GM19239 (cell line): Measurements from ENCODE around the gene PPP1R8.
"Not testable (repeated sequence)": the region's sequence is repeated elsewhere in the genome, so short reads cannot be mapped to it uniquely, and the experiment has no call there.

Experiments used
- DNase-seq: peaks from one replicate; pipeline ENCODE4 v3.0.0; 2011; ENCODE audit warnings: low spot score; ENCODE audit not compliant: insufficient read length
- FAIRE-seq: peaks from 2 replicates; lab custom pipeline; 2011; peaks lifted over from hg19 to GRCh38; lab: Jason Lieb, UNC

Gene PPP1R8

GRCh38 chr1:27830621-27831440 lies at the start of gene PPP1R8:
TSS of gene PPP1R8 (plus strand) at chr1:27830782. CDS start at chr1:27830836, 54 bp downstream.
- FAIRE-seq, result peak; percentile 89
- DNase-seq, result peak; percentile 80

- no peak for FAIRE-seq
- no peak for DNase-seq
Measured at GRCh38 chr1:27782950-27783349, 47.6 kb upstream of the PPP1R8 start.

DNA sequence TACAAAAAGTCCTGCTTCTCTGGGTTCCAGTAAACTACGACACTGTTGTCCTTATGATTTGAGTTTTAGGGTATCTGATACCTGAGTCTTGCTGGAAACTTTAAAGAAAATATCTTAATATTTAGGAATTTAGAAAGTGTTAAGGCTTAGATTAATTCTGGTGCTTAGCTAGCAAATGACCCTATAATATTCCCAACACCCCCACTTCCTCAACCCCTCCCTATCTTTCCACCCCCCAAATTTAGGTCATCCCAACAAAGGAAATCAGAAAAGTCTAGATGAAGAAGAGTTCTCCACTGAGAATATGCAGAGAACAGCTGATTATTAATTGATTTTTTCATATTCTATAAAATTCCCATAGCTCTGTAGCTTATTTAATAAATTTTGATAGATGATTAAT lies 45.9 kb upstream of the PPP1R8 start:
- DNase-seq (no peak), FAIRE-seq (no peak)

- DNase-seq (no peak), FAIRE-seq (no peak)
Measured at GRCh38 chr1:27785781-27786455, 44.7 kb upstream of the PPP1R8 start.

DNA sequence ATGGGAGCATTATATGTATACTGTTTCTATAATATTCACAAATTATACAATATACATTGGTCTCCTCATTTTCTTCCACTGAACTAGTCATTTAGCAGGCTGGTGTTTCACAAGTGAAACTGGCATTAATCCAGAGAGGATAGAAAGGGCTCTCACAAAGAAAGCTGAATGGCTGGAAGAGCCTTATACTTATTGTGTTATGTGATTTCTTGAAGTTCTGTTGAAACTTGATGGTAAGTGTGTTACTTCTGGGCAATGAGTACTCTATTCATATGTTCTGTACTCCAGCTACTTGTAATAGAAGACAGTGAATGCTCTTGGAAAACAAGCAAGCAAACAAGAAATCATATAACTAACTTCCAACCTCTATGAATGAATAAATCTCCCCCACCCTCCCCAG lies 42.7 kb upstream of the PPP1R8 start:
- FAIRE-seq, result no peak

GRCh38 chr1:27789540-27790041 lies 41.0 kb upstream of the PPP1R8 start:
- DNase-seq, result no peak
- no peak for FAIRE-seq

More for the DNA sequence above, 42.7 kb upstream of the PPP1R8 start:
- no peak for DNase-seq

- not testable (repeated sequence) for DNase-seq, FAIRE-seq
Measured at GRCh38 chr1:27790270-27790669, 40.3 kb upstream of the PPP1R8 start.

- FAIRE-seq, result no peak
Measured at GRCh38 chr1:27795601-27796000, 35.0 kb upstream of the PPP1R8 start.

DNA sequence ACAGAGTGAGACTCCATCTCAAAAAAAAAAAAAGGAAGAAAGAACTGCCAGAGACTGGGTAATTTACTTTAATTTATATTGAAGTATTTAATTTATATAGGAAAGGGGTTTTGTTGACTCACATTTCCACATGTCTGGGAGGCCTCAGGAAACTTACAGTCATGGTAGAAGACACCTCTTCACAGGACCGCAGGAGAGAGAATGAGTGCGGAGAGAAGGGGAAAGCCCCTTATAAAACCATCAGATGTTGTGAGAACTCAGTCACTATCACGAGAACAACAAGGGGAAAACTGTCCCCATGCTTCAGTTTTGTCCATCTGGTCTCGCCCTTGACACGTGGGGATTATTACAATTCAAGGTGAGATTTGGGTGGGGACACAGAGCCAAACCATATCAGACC lies 25.8 kb upstream of the PPP1R8 start:
- DNase-seq (no peak), FAIRE-seq (no peak)

More at GRCh38 chr1:27795601-27796000, 35.0 kb upstream of the PPP1R8 start:
- no peak for DNase-seq

GRCh38 chr1:27806758-27807157 lies 23.8 kb upstream of the PPP1R8 start:
- no peak for DNase-seq
- FAIRE-seq, result no peak

GRCh38 chr1:27807385-27807784 lies 23.2 kb upstream of the PPP1R8 start:
- no peak for DNase-seq
- FAIRE-seq, result peak; percentile 14

DNA sequence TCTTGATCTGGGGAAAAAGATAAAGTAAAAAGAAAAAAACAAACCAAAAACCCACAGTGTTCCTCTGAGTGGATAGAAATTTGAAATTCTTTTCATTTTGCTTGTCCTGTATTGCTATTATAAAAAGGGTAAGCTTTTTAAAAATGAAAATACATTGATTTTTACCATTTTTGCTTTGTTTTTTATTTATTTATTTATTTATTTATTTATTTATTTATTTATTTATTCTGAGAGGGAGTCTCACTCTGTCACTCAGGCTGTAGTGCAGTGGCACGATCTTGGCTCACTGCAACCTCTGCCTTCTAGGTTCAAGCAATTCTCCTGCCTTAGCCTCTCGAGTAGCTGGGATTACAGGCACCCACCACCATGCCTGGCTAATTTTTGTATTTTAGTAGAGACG lies 22.5 kb upstream of the PPP1R8 start:
- not testable (repeated sequence) for DNase-seq, FAIRE-seq

GRCh38 chr1:27809883-27810282 lies 20.7 kb upstream of the PPP1R8 start:
- FAIRE-seq (no peak), DNase-seq (no peak)

GRCh38 chr1:27811741-27812500 lies 18.7 kb upstream of the PPP1R8 start:
- FAIRE-seq, result no peak
- no peak for DNase-seq

DNA sequence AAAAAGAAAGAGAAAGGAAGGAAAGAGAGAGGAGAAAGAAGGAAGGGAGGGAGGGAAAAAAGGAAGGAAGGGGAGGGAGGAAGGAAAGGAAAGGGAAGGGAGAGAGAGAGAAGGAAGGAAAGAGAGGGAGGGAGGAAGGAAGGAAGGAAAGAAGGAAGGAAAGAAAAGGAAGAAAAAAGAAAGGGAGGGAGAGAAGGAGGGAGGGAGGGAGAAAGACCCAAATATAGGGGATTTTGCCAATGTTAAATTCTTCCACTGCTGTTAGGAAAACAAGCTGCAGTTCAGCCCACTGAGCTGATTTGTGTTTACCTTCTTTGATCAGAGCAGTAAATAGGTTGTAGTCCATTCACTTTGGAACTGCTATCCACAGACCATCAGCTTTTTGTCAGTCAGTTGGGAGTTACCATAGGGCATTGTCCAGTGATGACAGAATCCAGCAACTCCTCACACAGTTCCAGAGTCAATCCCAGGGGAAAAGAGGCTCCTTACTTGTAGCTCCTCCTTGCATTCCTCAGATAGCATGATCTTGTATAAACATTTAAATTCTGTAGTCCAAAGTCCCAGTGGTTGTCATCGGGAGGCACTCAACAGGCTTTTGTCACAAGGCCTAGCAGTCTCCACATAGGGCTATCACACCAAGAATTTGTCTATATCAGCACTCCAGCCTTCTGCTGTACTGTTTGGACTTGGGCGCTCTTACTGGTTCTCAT lies 13.5 kb upstream of the PPP1R8 start:
- DNase-seq (no peak), FAIRE-seq (no peak)

DNA sequence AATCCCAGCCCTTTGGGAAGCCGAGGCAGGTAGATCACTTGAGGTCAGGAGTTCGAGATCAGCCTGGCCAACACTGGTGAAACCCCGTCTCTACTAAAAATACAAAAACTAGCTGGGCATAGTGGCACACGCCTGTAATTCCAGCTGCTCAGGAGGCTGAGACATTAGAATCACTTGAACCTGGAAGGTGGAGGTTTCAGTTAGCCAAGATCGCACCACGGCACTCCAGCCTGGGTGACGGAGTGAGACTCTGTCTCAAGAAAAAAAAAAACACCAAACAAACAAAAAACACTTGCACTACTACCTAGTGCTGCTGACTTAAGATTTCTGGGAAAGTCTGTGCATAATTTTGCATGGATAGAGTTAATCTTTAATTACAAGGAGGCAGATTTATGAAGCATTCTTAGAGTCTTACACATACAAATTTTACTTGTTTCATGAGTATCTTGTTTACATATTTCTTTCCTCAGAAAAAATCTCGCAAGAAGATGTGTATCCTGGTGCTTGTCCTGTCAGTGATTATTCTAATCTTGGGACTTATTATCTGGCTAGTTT lies 8.7 kb upstream of the PPP1R8 start:
- DNase-seq (no peak), FAIRE-seq (no peak)

GRCh38 chr1:27823784-27824183 lies 6.8 kb upstream of the PPP1R8 start:
- FAIRE-seq, result no peak
- DNase-seq, result no peak

GRCh38 chr1:27824411-27824810 lies 6.2 kb upstream of the PPP1R8 start:
- no peak for DNase-seq
- FAIRE-seq, result no peak

DNA sequence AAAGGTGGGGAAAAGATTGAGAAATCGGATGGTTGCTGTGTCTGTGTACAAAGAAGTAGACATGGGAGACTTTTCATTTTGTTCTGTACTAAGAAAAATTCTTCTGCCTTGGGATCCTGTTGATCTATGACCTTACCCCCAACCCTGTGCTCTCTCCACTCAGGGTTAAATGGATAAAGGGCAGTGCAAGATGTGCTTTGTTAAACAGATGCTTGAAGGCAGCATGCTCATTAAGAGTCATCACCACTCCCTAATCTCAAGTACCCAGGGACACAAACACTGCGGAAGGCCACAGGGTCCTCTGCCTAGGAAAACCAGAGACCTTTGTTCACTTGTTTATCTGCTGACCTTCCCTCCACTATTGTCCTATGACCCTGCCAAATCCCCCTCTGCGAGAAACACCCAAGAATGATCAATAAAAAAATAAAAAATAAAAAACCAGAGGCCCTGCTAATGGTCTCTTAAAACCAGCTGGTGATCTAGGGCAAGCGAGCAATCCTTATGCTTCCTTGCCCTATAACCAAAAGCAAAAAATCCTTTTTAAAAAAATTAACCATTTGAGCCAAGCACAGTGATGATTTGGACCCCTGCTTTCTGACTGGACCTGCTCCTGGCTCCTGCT lies 1.1 kb upstream of the PPP1R8 start:
- not testable (repeated sequence) for DNase-seq, FAIRE-seq
